NCI-H2196 (cell line): Measurements from ENCODE around the gene SLC35F4.
A peak's percentile ranks its signal among the peaks of the same experiment; 100 is the strongest.

ENCODE experiments used
- DNase-seq: peaks from one replicate; lab custom pipeline; 2025; ENCODE audit not compliant: unreplicated experiment; lab: John Stamatoyannopoulos, UW

Gene SLC35F4

DNA sequence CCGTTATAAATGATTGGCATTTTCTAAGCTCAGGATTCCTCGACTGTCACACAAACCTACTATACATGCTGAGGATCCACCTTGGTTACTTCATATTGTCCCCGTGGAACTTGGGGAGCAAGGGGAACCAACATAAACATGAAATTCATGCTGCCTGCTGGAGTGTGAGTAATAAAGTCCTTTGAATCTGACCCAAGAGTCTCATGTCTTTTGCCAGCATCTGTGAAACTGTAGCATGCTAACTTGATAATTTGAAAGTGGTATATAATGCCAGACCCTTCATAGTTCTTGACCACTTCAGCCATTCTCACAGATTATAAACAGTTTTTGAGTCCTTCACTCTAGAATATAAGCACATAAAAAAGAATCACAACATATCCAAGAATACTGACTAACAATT is 17.1 kb downstream of the SLC35F4 start:
- no peak for DNase-seq

DNA sequence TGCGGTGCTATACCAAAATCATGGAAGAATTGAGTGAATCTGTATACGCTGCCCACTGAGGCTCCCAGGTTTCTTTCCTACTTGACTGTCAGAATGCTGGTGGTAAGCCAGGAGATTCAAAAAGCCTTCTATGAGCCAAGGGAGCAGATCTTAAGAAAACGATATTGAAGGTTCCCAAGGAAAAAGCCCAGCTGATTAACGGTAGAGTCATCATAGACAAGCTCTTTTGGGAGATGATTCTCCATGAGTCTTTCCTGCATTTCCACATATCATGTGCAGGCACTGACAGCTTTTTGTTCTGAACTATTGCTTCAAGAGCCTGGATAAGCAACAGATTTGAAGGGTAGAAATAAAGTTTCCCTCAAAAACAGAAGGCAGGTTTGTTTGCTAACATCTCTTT is 17.5 kb downstream of the SLC35F4 start:
- no peak for DNase-seq

DNA sequence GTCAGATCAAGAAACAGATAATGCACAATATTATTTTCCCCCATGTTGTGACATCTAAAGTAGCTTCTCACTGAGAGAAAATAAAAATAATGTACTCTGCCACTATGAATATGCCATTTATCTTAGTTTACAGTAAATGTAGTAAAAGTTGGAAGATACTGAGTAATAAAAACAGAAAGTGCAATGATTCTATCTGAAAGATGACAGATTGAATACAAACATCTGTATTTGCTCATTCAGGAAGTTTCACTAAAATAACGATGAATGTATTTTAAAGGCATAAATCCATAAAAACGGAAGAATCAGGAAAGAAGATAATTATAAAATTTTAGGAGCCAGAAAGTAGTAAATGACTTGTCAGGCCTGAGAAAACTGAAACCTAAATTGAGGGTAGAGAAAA is 18.2 kb downstream of the SLC35F4 start:
- DNase-seq = no peak

DNA sequence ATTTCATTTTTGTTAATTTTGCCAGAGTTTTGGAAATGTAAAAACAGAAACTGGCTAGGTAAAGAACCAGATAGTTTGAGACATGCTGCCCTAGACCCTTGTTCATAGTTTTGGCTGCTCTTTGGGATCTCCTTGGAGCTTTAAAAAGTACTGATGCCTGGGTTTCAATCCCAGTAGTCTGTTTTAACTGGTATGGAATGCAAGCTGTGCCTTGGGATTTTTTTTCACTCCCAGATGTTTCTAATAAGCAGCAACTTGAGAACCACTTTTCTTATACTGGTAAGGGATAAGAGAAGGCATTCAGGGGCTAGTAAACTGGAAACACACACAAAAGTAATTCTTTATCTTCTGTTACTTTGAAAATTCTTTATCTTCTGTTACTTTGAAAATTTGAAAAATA is 18.8 kb downstream of the SLC35F4 start:
- DNase-seq = no peak

DNA sequence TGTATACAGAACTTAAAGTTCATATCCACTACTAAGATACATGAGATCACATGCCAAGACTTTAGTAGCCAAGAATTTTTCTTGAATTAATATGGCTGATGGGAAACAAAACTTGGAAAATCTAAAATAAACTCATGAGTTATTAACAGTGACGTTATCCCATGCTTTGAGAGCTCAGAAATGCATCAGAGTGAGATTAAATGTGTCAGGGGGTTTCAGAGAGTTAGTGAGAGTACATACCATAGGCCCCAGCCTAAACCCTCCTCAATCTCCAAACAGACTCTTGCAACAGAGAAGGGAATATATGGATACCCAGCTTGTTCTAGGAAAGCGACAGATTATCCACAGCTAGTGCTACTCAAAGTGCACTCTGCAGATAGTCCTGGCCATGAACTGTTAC is 19.3 kb downstream of the SLC35F4 start:
- DNase-seq = no peak

DNA sequence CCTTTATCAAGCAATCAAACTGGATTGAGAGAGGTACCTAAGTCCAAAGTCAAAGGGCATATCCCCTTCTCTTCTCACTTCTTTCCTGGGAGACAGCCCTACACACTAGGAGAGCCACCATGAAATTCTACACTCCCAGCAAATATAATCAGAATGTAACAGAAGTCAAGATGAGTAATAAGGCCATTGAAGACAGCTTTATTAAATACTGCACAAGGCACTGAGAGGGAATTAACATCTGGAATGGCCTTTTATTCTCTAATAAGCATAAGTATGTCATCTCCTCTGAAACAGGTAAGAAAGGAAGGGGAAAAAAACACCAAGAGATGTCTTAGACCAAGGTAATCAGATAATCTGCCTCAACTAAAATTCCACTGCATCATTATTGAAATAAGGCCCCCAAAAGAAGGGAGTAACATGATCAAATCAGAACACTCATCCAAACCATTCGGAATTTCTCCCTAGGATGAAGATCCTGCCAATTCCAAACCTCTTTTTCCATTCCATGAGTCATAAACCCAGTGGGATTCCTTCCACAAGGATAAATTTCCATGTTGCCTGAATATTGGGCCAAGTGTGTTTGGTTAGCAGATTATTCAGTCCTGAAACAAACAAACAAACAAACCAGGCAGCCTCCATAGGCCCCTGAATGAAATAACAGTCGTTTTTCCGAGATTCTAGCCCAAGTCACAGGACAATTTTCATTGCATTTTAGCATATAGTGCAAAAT is 19.9 kb downstream of the SLC35F4 start:
- no peak for DNase-seq

DNA sequence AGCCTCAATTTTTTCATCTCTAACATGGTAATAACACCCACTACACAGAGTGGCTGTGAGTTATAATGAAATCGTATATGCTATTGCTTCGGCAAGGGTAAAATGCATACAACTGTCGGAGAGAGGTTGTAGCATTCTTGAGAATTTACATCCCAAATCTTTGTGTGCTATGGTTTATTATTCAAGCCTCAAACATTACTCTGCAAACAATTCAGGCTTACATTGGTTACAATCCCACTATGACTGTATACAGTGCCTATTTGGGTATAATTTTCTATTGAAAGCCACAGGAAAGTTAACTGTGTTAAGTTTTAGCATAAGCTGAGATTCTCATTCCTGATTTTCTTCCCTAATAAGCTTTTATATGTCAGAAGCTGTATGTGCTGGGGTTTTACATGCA is 20.6 kb downstream of the SLC35F4 start:
- DNase-seq = no peak

DNA sequence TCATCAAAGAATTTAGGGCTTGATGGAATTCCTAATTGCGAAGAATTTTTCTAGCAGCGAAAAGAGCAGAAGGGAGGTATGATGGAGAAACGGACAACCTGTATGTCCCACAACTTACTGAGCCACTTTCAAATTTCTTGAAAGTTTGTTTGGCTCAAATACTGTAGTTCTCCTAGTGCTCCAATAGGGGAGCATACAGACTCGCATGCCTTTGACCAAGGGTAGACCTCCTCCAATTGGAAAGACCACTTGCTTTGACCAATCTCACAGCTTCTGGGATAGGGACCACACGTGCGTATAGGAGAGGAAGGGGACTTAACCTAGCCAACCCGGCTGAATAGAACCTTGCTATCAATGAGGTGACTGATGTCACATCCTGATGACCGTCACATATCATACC is 28.6 kb downstream of the SLC35F4 start:
- DNase-seq = no peak

DNA sequence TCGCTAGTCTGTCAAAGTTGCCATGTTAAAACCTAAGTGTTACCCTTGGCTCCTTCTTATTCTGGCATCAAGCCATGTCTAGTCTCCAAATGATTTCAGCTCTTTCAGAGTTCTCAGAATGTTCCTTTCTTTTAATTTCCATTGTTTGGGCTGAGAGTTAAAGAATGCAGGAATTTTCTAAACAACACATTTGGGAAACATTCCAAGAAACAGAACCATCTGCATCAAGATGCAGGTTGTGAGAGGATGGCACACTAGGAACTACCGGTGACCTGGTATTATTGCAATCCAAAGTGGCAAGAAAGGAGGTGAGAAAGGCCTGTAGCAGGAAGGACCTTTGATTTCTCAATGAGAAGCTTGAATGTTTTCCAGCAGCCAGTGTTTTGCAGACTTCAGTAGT is 30.1 kb downstream of the SLC35F4 start:
- DNase-seq = no peak

DNA sequence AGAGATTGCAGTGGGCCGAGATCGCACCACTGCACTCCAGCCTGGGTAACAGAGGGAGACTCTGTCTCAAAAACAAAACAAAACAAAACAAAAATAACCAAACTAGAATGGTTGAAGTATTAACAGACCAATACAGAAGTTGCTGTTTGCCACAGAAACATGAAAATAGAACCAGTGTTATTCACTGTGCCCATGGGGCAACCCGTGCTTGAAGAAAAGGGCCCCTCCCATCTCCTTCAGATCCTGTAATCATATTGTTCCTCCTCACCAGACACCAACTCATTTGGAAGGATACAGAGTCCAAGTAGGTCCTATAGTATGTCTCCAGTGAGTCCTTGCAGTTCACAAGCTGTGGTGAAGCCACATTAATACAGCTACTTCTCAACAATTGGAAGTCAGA is 30.9 kb downstream of the SLC35F4 start:
- no peak for DNase-seq

DNA sequence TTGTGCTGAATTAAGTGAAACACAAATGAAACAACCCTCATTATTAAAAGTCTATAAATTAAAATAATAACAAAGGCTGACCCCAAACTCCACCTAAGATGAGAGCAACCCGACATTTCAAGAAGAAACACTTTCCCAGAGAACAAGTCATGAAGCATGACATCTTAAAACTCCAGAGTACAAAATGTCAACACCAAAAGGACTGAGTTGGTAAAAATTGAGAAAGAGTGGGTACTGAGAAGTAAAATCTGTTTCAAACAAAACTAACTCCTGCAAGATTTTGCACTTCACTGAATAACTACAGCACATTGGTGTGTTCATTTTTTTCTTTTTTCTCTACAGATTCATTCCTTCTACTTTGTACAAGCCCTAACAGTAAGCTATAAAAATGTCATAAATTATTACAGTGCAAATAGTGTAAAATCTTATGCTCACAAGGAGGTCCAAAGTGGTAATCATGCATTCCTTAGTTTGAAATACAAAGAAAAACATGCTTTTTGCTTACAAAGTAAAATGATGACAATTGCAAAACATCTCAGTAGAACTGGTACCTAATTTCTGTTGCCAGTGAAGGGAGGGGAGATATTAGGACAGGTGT is 31.8 kb downstream of the SLC35F4 start:
- no peak for DNase-seq

DNA sequence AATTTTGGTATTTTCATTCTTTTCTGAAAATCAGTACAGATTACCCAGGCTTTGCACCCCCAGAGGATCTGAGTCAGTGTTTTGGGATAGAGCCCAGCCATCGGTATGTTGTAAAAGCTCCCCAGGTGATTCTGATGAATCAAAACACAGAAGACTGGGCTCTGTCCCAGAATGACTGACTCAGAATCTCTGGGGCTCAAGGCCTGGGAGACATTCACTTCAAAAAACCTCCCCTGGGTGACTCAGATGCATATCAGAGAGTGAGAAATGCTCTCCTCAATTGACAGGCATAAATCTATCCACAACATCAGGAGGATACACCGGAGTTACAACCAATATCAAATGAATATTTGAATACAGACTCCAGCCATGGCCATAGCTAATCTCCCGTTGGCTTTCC is 32.6 kb downstream of the SLC35F4 start:
- peak; percentile 18 for DNase-seq

DNA sequence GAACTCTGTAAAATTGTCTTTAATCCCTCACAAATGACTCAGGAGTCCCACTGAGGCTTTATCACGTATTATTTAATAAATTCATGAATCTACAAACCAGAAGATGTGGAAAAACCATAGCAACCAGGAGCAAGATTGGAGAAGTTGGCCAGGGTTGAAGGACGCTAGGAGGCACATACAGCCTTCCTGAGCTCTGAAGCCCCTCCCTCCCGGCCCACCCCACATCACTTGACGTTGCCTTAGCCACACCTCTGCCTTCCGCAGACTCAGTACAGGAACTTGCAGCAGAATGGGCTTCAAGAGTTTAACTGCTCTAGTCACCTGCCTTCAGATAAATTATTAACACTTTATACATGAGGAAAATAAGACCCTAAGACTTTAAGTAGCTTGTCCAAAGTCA is 33.9 kb downstream of the SLC35F4 start:
- DNase-seq = no peak

DNA sequence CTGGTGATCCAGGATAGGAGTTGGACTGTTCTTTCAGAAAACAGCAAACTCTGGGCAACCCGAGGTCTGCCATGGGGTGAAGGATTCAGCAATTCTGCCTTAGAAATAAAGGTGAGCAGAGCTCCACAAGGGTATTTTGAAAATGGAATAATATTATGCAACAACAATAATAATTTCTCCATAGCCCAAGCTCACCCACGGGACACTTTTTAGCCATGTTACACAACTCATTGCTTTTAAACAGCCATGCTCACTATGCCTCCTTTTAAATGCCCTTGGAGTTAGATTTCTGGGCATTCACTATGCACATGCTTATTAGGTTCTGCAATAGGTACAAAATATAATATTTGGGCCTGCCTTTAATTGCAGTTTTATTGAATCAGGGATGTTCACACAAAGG is 37.2 kb downstream of the SLC35F4 start:
- no peak for DNase-seq

DNA sequence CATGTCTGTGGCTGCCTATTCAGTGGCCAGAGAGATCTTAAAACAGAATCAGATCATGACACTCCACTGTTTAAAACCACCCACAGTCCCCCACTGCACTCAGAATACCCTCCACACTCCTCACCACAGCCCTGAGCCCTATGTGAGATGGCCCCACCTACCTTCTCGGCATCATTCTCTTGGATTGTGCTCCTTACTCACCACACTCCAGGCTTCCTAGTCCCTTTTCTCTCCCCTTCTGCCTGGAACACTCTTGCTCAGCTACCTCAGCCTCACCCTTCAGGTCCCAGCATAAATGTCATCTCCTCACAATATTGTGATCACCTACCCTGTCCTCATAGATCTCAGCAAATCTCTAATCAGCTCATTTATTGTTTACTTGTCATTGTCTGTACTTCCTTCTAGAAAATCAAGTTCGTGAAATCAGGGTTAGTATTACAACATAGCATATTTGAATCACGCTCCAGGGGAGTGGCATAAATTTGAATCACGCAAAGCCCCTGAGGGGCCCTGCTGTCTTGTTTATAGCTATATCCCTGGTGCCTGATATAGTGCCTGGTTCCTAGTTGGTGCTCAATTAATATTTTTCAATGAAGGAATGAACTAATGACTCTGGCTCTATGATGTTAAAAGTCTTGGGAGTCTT is 42.8 kb downstream of the SLC35F4 start:
- no peak for DNase-seq

DNA sequence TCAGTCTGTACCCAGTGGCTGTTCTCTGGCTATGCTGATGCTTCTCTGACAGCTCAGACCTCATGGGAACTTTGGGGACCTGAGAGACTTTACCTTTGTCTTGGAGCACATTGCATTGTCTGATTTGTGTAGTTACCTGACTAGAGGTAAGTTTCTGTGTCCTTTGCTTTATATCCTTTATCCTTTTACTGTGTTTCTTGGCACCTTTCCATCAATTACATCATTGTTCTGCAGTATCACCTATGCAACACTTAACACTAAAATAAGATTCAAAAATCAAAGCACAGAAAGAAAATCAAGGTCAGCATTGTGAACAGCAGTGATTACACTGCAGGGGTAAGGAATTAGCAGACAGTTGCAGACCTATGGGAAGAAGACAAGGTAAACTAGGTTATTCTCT is 43.8 kb downstream of the SLC35F4 start:
- DNase-seq = peak; percentile 6

DNA sequence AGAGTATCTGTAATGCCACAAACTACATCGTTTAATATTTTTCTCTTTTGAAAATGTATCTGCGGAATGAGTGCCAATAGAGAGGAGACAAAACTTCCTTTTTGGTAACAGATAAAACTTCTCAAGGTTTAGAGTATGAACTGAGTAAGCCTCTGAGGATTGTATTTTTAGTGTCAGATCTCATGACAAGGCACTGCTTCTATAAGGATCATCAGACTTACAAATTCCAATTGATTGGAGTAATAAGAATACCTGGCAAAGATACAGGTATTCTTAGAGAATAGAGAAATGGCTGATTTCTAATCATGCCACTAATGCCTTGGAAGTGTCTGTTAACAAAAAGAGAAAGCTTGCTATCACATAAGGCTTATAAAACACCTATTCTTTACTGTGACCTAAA is 45.3 kb downstream of the SLC35F4 start:
- no peak for DNase-seq

DNA sequence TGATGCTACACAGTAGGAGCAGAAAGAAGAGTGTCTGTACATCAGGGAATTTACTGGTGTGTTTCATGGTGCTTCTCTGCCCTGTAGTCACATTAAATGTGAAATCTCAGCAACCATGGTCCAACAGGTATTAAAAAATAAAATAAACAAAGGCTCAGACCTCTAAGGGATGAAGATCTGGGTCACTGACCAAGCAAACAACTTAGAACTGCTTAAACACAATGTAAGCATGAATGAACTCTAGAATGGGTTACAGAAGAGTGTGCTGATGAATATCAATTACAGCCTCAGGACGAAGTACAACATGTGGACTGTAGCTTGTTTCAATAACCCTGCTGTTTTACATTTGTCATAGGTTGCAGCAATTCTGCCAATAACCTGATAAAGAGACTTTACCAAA is 47.4 kb downstream of the SLC35F4 start:
- no peak for DNase-seq

DNA sequence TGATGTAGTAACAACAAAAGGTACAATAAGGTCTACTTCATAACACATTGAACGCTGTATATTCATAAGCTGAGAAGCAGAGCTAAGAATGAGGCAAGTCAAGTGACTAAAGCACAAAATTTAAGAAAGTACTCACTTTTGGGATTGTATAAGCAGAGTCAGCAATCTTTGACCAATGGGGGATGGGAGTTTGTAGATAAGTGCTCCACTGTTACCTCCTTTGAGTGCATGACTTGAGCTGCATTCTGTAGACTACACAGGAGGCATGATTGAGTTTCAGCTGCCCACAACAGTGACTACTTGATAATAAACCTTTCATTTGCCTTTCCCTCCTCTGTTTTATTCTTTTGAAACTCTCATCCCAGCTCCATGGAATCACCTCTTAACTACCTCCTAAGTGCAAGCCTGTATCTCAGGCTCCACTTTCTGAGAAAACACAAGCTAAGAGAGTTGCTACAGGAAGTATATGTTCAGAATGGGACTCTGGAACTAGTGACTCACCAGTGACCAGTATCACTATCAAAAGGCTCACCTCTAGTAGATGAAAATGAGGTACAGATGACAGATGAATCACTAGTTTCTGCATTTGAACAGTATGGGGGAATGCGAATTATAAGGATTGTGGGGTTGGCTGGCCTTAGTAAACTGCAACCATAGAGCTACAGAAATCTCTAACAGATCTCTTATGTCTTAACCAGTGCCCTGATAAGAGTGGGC is 49.2 kb downstream of the SLC35F4 start:
- DNase-seq = no peak

DNA sequence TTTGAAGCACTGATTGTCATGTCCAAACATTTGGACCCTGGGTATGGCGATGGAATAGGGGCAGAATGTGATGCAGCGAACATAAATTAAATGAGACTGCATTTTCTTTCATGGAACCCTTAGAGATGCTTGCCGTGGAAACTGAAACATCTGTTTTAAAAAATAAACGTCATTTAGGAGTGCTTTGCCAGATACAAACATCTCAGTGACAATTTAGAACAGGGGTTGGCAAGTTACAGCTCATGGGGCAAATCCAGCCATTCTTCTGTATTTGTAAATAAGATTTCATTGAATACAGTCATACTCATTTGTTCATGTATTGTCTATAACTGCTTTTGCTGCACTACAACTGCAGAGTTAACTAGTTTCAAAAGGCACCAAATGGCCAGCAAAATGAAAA is 51.2 kb downstream of the SLC35F4 start:
- no peak for DNase-seq

DNA sequence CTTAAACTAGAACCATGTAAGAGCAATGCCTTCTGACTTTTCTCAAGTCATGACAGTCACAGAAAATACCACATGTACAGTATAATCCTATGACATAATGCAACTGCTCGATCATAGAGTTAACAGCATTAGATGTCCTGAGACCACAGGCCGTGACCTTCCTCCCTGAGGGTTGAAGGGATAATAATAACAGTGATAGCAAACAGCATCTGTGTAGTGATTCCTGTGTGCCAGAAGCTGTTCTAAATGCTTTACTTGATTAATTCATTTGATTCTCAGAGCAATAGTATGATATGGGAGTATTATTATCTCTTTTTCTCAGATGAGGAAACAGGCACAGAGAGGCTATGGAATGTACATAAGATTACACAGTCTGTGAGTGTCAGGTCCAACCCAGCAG is 53.2 kb downstream of the SLC35F4 start:
- no peak for DNase-seq

DNA sequence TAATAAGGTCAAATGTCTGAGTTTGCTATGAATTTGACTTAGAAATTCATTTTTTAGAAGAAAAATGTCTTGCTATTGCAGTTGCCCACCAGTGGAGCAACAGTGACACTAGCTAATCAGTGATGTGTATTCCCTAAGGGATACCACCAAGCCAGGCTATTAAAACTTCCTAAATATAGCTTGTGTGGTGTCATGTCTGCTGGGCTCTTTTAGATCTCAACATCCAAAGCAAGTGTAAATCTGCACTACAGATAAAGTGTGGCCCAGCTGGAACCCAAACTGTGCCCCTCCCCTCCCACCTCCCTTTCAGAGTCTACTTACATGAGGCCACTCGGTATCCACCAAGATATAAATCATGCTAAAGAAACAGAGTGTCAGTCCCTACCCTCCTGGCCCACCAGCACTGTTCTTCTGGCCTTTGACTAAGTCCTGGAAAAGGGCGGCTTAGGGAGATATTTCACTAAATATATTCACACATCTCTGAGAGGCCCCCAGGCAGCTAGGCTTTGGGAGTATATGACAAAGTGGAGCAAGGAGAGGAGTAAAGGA is 53.8 kb downstream of the SLC35F4 start:
- DNase-seq = no peak
